GM19324 (cell line): ENCODE data around the gene PSORS1C2.

Experiments
- ATAC-seq: cut with Tn5 transposase; IDR thresholded peaks from one replicate; pipeline ENCODE4 v1.9.1; 2021; ENCODE audit warnings: mild to moderate bottlenecking, moderate library complexity; ENCODE audit not compliant: unreplicated experiment, low FRiP score

PSORS1C2 gene

GRCh38 chr6:31115941-31116560 is 22.8 kb downstream of the PSORS1C2 start:
- no peak for ATAC-seq

- ATAC-seq: no peak
Measured at GRCh38 chr6:31114970-31115849, 23.7 kb downstream of the PSORS1C2 start.

GRCh38 chr6:31114541-31114878 is 24.4 kb downstream of the PSORS1C2 start, which contains the start of gene PSORS1C1:
PSORS1C1 (plus strand) TSS chr6:31114800; CDS start chr6:31129633, 14,833 bp downstream.
- ATAC-seq: no peak

- no peak for ATAC-seq
Measured at GRCh38 chr6:31113861-31114540, 24.9 kb downstream of the PSORS1C2 start.

- no peak for ATAC-seq
Measured at GRCh38 chr6:31112478-31112877, 26.4 kb downstream of the PSORS1C2 start, which contains the start of gene C6orf15. C6orf15 (minus strand) TSS chr6:31112575; CDS start chr6:31112555, 20 bp downstream.

GRCh38 chr6:31111712-31112111 is 27.2 kb downstream of the PSORS1C2 start:
- no peak for ATAC-seq

- no peak for ATAC-seq
Measured at GRCh38 chr6:31110825-31111582, 27.9 kb downstream of the PSORS1C2 start.

GRCh38 chr6:31107052-31107451 is 31.8 kb downstream of the PSORS1C2 start:
- ATAC-seq: no peak

GRCh38 chr6:31103136-31103535 is 35.7 kb downstream of the PSORS1C2 start:
- no peak for ATAC-seq

GRCh38 chr6:31098449-31098938 is 40.4 kb downstream of the PSORS1C2 start:
- ATAC-seq: no peak

GRCh38 chr6:31096656-31097055 is 42.2 kb downstream of the PSORS1C2 start:
- ATAC-seq: no peak

- ATAC-seq: no peak
Measured at GRCh38 chr6:31096215-31096614, 42.7 kb downstream of the PSORS1C2 start.

GRCh38 chr6:31094389-31094881 is 44.4 kb downstream of the PSORS1C2 start:
- no peak for ATAC-seq

- no peak for ATAC-seq
Measured at GRCh38 chr6:31092769-31093505, 45.9 kb downstream of the PSORS1C2 start.

GRCh38 chr6:31092238-31092637 is 46.6 kb downstream of the PSORS1C2 start:
- ATAC-seq: no peak

GRCh38 chr6:31091680-31092079 is 47.2 kb downstream of the PSORS1C2 start:
- no peak for ATAC-seq

GRCh38 chr6:31090973-31091364 is 47.9 kb downstream of the PSORS1C2 start:
- ATAC-seq: no peak

- no peak for ATAC-seq
Measured at GRCh38 chr6:31090275-31090972, 48.4 kb downstream of the PSORS1C2 start.
